ENCODE measurements around the gene CXCL13.

Gene CXCL13

GRCh38 chr4:77617203-77617602 lies 11.6 kb downstream of the CXCL13 start:
- Histone ChIP-seq H4K8ac (ENCODE audit: low read length) (no peak overlapping the region), H3K14ac (ENCODE audit: low read length in 2 of 2) (no peak overlapping the region), H4K91ac (ENCODE audit: low read length) (no peak overlapping the region), H3K36me3 (ENCODE audit: control insufficient read depth in 1 of 2, insufficient read depth in 2 of 2, low read depth in 1 of 2, low read length in 2 of 2) (no peaks in the 10 kb centered on the region), H2BK12ac (ENCODE audit: low read length in 2 of 2) (no peak overlapping the region), H2AFZ (ENCODE audit: low read depth, low read length) (no peak overlapping the region), H3K4me1 (ENCODE audit: control insufficient read depth, insufficient read depth, low read depth, low read length) (peaks cover 2% of the 10 kb centered on the region), H3K23ac (ENCODE audit: low read length in 2 of 2) (no peak overlapping the region), H3K9ac (ENCODE audit: low read length) (no peak overlapping the region), H3K4ac (ENCODE audit: low read depth in 1 of 2, low read length in 2 of 2) (no peak overlapping the region), H3K4me3 (ENCODE audit: insufficient read depth in 1 of 2, low read depth in 1 of 2, low read length in 2 of 2) (no peak overlapping the region), H3K4me2 (ENCODE audit: low read length, poor library complexity, severe bottlenecking) (no peak overlapping the region), H3K27me3 (ENCODE audit: control insufficient read depth in 1 of 2, insufficient read depth in 1 of 2, low read length in 2 of 2) (peaks cover 0 to 1% of the 10 kb centered on the region in 2 experiments), H3K9me3 (ENCODE audit: control insufficient read depth, low read length) (no peaks in the 10 kb centered on the region), H3K79me1 (replicated peaks; ENCODE audit: low read length, poor library complexity, severe bottlenecking) (no peaks in the 10 kb centered on the region), H2BK120ac (ENCODE audit: low read depth, low read length) (no peak overlapping the region), H2AK5ac (ENCODE audit: low read length, severe bottlenecking) (no peak overlapping the region), H3K18ac (ENCODE audit: low read depth in 1 of 2, low read length in 2 of 2) (no peak overlapping the region), H2BK15ac (ENCODE audit: low read depth, poor library complexity, severe bottlenecking) (no peak overlapping the region), H2BK5ac (ENCODE audit: low read depth, low read length, poor library complexity, severe bottlenecking) (no peak overlapping the region), H3K27ac (ENCODE audit: low read length, poor library complexity, severe bottlenecking) (no peak overlapping the region)
- DNase-seq: peak; percentile 19
- WGBS: 81% methylated on average over 3 of the region's 5 CpGs

DNA sequence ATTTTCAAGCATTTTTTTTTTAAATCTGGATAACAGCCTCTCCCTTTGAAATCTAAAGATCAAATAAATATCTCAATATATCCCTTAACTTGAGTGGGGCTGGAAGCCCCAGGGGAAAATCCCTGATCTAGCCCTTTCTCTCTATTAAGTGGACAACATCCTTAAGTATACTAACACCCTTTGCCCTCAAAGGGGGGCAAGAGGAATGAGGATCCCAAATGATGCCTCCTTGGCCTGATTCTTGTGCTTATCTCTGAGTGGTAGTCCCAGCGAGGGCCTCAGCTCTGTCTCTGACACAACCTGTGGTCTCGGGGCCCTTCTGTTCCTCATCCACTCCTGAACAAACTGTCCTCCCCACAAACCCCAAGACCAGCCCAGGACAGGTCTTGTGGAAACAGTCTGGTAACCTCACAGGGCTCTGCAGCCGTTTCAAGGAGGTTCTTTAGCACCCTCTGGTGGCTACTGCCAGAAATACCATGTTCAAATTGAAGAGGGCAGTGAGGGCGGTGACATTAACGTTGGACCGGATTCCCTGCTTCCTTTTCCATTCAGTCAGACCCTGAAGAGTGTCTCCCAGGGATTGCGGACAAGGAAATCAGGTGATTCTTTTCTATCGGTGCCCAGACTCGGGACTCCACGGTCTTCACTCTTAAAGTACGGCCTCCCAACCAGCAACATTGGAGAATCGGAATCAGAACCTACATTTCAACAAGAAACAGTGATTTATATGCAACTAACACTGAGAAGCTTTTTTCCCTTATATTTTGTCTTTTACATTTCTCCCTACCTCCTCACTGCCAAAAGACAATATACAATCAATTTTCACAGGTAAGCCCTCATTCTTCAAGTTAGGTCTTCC lies 13.0 kb downstream of the CXCL13 start:
- Histone ChIP-seq H2BK12ac (ENCODE audit: low read length in 2 of 2) (no peak overlapping the region), H3K36me3 (ENCODE audit: control insufficient read depth in 1 of 2, insufficient read depth in 2 of 2, low read depth in 1 of 2, low read length in 2 of 2) (no peaks in the 10 kb centered on the region), H3K9me3 (ENCODE audit: control insufficient read depth, low read length) (no peaks in the 10 kb centered on the region), H2AK5ac (ENCODE audit: low read length, severe bottlenecking) (no peak overlapping the region), H3K4me1 (ENCODE audit: control insufficient read depth, insufficient read depth, low read depth, low read length) (peaks cover 2% of the 10 kb centered on the region), H4K91ac (ENCODE audit: low read length) (no peak overlapping the region), H2BK120ac (ENCODE audit: low read depth, low read length) (no peak overlapping the region), H3K27ac (ENCODE audit: low read length, poor library complexity, severe bottlenecking) (no peak overlapping the region), H3K4me2 (ENCODE audit: low read length, poor library complexity, severe bottlenecking) (peak overlapping the region; percentile 2), H3K27me3 (ENCODE audit: control insufficient read depth in 1 of 2, insufficient read depth in 1 of 2, low read length in 2 of 2) (no peaks in the 10 kb centered on the region), H3K18ac (ENCODE audit: low read depth in 1 of 2, low read length in 2 of 2) (peak overlapping the region in 1 of 2 experiments; percentile 56), H4K8ac (ENCODE audit: low read length) (no peak overlapping the region), H3K79me1 (replicated peaks; ENCODE audit: low read length, poor library complexity, severe bottlenecking) (no peaks in the 10 kb centered on the region), H3K14ac (ENCODE audit: low read length in 2 of 2) (no peak overlapping the region), H2BK15ac (ENCODE audit: low read depth, poor library complexity, severe bottlenecking) (peak overlapping the region; percentile 70), H3K4me3 (ENCODE audit: insufficient read depth in 1 of 2, low read depth in 1 of 2, low read length in 2 of 2) (peak overlapping the region in 1 of 2 experiments; percentile 28), H3K23ac (ENCODE audit: low read length in 2 of 2) (no peak overlapping the region), H2BK5ac (ENCODE audit: low read depth, low read length, poor library complexity, severe bottlenecking) (no peak overlapping the region), H2AFZ (ENCODE audit: low read depth, low read length) (peak overlapping the region; percentile 90), H3K9ac (ENCODE audit: low read length) (peak overlapping the region; percentile 60), H3K4ac (ENCODE audit: low read depth in 1 of 2, low read length in 2 of 2) (no peak overlapping the region)
- peak; percentile 75 for DNase-seq
- 18% methylated on average over 12 of the region's 12 CpGs for WGBS

- Histone ChIP-seq H3K36me3 (ENCODE audit: control insufficient read depth in 1 of 2, insufficient read depth in 2 of 2, low read depth in 1 of 2, low read length in 2 of 2) (no peaks in the 10 kb centered on the region), H3K23ac (ENCODE audit: low read length in 2 of 2) (no peak overlapping the region), H4K8ac (ENCODE audit: low read length) (no peak overlapping the region), H3K9me3 (ENCODE audit: control insufficient read depth, low read length) (no peaks in the 10 kb centered on the region), H3K9ac (ENCODE audit: low read length) (no peak overlapping the region), H3K4me1 (ENCODE audit: control insufficient read depth, insufficient read depth, low read depth, low read length) (peaks cover 2% of the 10 kb centered on the region), H2BK120ac (ENCODE audit: low read depth, low read length) (no peak overlapping the region), H2BK12ac (ENCODE audit: low read length in 2 of 2) (no peak overlapping the region), H2AFZ (ENCODE audit: low read depth, low read length) (no peak overlapping the region), H3K27me3 (ENCODE audit: control insufficient read depth in 1 of 2, insufficient read depth in 1 of 2, low read length in 2 of 2) (no peaks in the 10 kb centered on the region), H3K14ac (ENCODE audit: low read length in 2 of 2) (no peak overlapping the region), H3K4ac (ENCODE audit: low read depth in 1 of 2, low read length in 2 of 2) (no peak overlapping the region), H3K4me2 (ENCODE audit: low read length, poor library complexity, severe bottlenecking) (no peak overlapping the region), H2BK5ac (ENCODE audit: low read depth, low read length, poor library complexity, severe bottlenecking) (no peak overlapping the region), H3K4me3 (ENCODE audit: insufficient read depth in 1 of 2, low read depth in 1 of 2, low read length in 2 of 2) (no peak overlapping the region), H2AK5ac (ENCODE audit: low read length, severe bottlenecking) (no peak overlapping the region), H4K91ac (ENCODE audit: low read length) (no peak overlapping the region), H2BK15ac (ENCODE audit: low read depth, poor library complexity, severe bottlenecking) (no peak overlapping the region), H3K18ac (ENCODE audit: low read depth in 1 of 2, low read length in 2 of 2) (no peak overlapping the region), H3K27ac (ENCODE audit: low read length, poor library complexity, severe bottlenecking) (no peak overlapping the region), H3K79me1 (replicated peaks; ENCODE audit: low read length, poor library complexity, severe bottlenecking) (no peaks in the 10 kb centered on the region)
- no peak for DNase-seq
- 100% methylated on average over 1 of the region's 1 CpG for WGBS
These were observed 13.8 kb downstream of the CXCL13 start for GRCh38 chr4:77619408-77619807.

- no peaks in the 10 kb centered on the region for H3K27me3 ChIP-seq (ENCODE audit: control insufficient read depth in 1 of 2, insufficient read depth in 1 of 2, low read length in 2 of 2)
- H2AK5ac ChIP-seq (ENCODE audit: low read length, severe bottlenecking): no peak overlapping the region
- H2BK12ac ChIP-seq (ENCODE audit: low read length in 2 of 2): no peak overlapping the region
- H3K36me3 ChIP-seq (ENCODE audit: control insufficient read depth in 1 of 2, insufficient read depth in 2 of 2, low read depth in 1 of 2, low read length in 2 of 2): no peaks in the 10 kb centered on the region
- H4K8ac ChIP-seq (ENCODE audit: low read length): no peak overlapping the region
- H3K79me1 ChIP-seq (replicated peaks; ENCODE audit: low read length, poor library complexity, severe bottlenecking): no peaks in the 10 kb centered on the region
- no peak overlapping the region for H2BK15ac ChIP-seq (ENCODE audit: low read depth, poor library complexity, severe bottlenecking)
- DNase-seq: no peak
- no peak overlapping the region for H3K4me3 ChIP-seq (ENCODE audit: insufficient read depth in 1 of 2, low read depth in 1 of 2, low read length in 2 of 2)
- H3K4me1 ChIP-seq (ENCODE audit: control insufficient read depth, insufficient read depth, low read depth, low read length): peaks cover 2% of the 10 kb centered on the region
- no peak overlapping the region for H3K18ac ChIP-seq (ENCODE audit: low read depth in 1 of 2, low read length in 2 of 2)
- H2BK120ac ChIP-seq (ENCODE audit: low read depth, low read length): no peak overlapping the region
- no peak overlapping the region for H3K9ac ChIP-seq (ENCODE audit: low read length)
- H2BK5ac ChIP-seq (ENCODE audit: low read depth, low read length, poor library complexity, severe bottlenecking): no peak overlapping the region
- no peak overlapping the region for H3K23ac ChIP-seq (ENCODE audit: low read length in 2 of 2)
- H2AFZ ChIP-seq (ENCODE audit: low read depth, low read length): no peak overlapping the region
- no peak overlapping the region for H3K14ac ChIP-seq (ENCODE audit: low read length in 2 of 2)
- H3K4me2 ChIP-seq (ENCODE audit: low read length, poor library complexity, severe bottlenecking): no peak overlapping the region
- H4K91ac ChIP-seq (ENCODE audit: low read length): no peak overlapping the region
- no peaks in the 10 kb centered on the region for H3K9me3 ChIP-seq (ENCODE audit: control insufficient read depth, low read length)
- H3K4ac ChIP-seq (ENCODE audit: low read depth in 1 of 2, low read length in 2 of 2): no peak overlapping the region
- no peak overlapping the region for H3K27ac ChIP-seq (ENCODE audit: low read length, poor library complexity, severe bottlenecking)
These were observed 15.6 kb downstream of the CXCL13 start for GRCh38 chr4:77621254-77621653.
